ENCODE results near the gene ITGAX. TPM values are rescaled to one million over a fixed set of nuclear protein-coding genes. Genes with fewer than 3 reads are reported as not detected.
"Not testable (repeated sequence)": the region's sequence is repeated elsewhere in the genome, so short reads cannot be mapped to it uniquely, and the experiment has no call there.

ITGAX gene
- total RNA-seq, 1 donor from 2014 or later = not detected

- H3K4me3 ChIP-seq (ENCODE audit: low read depth, low read length) = no peak overlapping the region
- FAIRE-seq = peak; percentile 23
Observed at GRCh38 chr16:31331807-31332301, 23.1 kb upstream of the ITGAX start.

GRCh38 chr16:31332544-31332943 lies 22.4 kb upstream of the ITGAX start:
- no peaks in the 10 kb centered on the region for H3K36me3 ChIP-seq (ENCODE audit: control insufficient read depth, insufficient read depth, low read length)
- DNase-seq (ENCODE audit: low read depth) (no peak), FAIRE-seq (no peak)
- peaks cover 10% of the 10 kb centered on the region for H3K27me3 ChIP-seq (ENCODE audit: control insufficient read depth, insufficient read depth, low read length)
- TF ChIP-seq CTCF (IDR thresholded peaks at IDR 0.05; ENCODE audit: insufficient read depth, low read length, severe bottlenecking) = no peak
- no peak overlapping the region for H3K4me3 ChIP-seq (ENCODE audit: low read depth, low read length)

More at GRCh38 chr16:31331807-31332301, 23.1 kb upstream of the ITGAX start:
- no peaks in the 10 kb centered on the region for H3K36me3 ChIP-seq (ENCODE audit: control insufficient read depth, insufficient read depth, low read length)
- no peak for DNase-seq (ENCODE audit: low read depth)
- TF ChIP-seq CTCF (IDR thresholded peaks at IDR 0.05; ENCODE audit: insufficient read depth, low read length, severe bottlenecking) = no peak
- H3K27me3 ChIP-seq (ENCODE audit: control insufficient read depth, insufficient read depth, low read length) = peaks cover 10% of the 10 kb centered on the region

- TF ChIP-seq CTCF (IDR thresholded peaks at IDR 0.05; ENCODE audit: insufficient read depth, low read length, severe bottlenecking) = peak; percentile 60
- no peak for FAIRE-seq
- peak; percentile 37 for DNase-seq (ENCODE audit: low read depth)
- H3K4me3 ChIP-seq (ENCODE audit: low read depth, low read length) = no peak overlapping the region
- no peaks in the 10 kb centered on the region for H3K36me3 ChIP-seq (ENCODE audit: control insufficient read depth, insufficient read depth, low read length)
- peaks cover 10% of the 10 kb centered on the region for H3K27me3 ChIP-seq (ENCODE audit: control insufficient read depth, insufficient read depth, low read length)
Observed at GRCh38 chr16:31333686-31334649, 21.0 kb upstream of the ITGAX start.

- peaks cover 9% of the 10 kb centered on the region for H3K27me3 ChIP-seq (ENCODE audit: control insufficient read depth, insufficient read depth, low read length)
- no peak for TF ChIP-seq CTCF (IDR thresholded peaks at IDR 0.05; ENCODE audit: insufficient read depth, low read length, severe bottlenecking)
- H3K36me3 ChIP-seq (ENCODE audit: control insufficient read depth, insufficient read depth, low read length) = no peaks in the 10 kb centered on the region
- H3K4me3 ChIP-seq (ENCODE audit: low read depth, low read length) = no peak overlapping the region
- no peak for DNase-seq (ENCODE audit: low read depth)
- no peak for FAIRE-seq
Observed at GRCh38 chr16:31334934-31335333, 20.0 kb upstream of the ITGAX start.

GRCh38 chr16:31335431-31335830 lies 19.5 kb upstream of the ITGAX start:
- H3K27me3 ChIP-seq (ENCODE audit: control insufficient read depth, insufficient read depth, low read length) = peaks cover 4% of the 10 kb centered on the region
- H3K36me3 ChIP-seq (ENCODE audit: control insufficient read depth, insufficient read depth, low read length) = no peaks in the 10 kb centered on the region
- TF ChIP-seq CTCF (IDR thresholded peaks at IDR 0.05; ENCODE audit: insufficient read depth, low read length, severe bottlenecking) = no peak

GRCh38 chr16:31338166-31338685 lies 16.8 kb upstream of the ITGAX start:
- H3K4me3 ChIP-seq (ENCODE audit: low read depth, low read length); H3K27me3 ChIP-seq (ENCODE audit: control insufficient read depth, insufficient read depth, low read length); DNase-seq (ENCODE audit: low read depth); FAIRE-seq; H3K36me3 ChIP-seq (ENCODE audit: control insufficient read depth, insufficient read depth, low read length): not testable (repeated sequence)

More at GRCh38 chr16:31335431-31335830, 19.5 kb upstream of the ITGAX start:
- no peak for FAIRE-seq
- DNase-seq (ENCODE audit: low read depth) = no peak
- no peak overlapping the region for H3K4me3 ChIP-seq (ENCODE audit: low read depth, low read length)
